Muscle of leg (tissue), 11 donors: Measurements from ENCODE around the gene COA7. TPM values are rescaled to one million over a fixed set of nuclear protein-coding genes. Genes with fewer than 3 reads are reported as not detected.
"Not testable (repeated sequence)": the region's sequence is repeated elsewhere in the genome, so short reads cannot be mapped to it uniquely, and the experiment has no call there.

Experiments used
- DNase-seq: peaks from one replicate; pipeline ENCODE4 v3.0.0; 2013
- H3K27ac ChIP-seq: one replicate; pipeline ENCODE4 v1.5.1; 2013; ENCODE audit warnings: mild to moderate bottlenecking, low read length, control low read depth
- H3K27me3 ChIP-seq: one replicate; pipeline ENCODE4 v1.6.1; 2013; ENCODE audit warnings: low read length; ENCODE audit not compliant: control insufficient read depth, insufficient read depth
- H3K36me3 ChIP-seq: one replicate; pipeline ENCODE4 v1.6.1; 2013; ENCODE audit warnings: low read length; ENCODE audit not compliant: control insufficient read depth, insufficient read depth
- H3K4me1 ChIP-seq: one replicate; pipeline ENCODE4 v1.6.1; 2013; ENCODE audit warnings: low read length; ENCODE audit not compliant: control insufficient read depth, insufficient read depth
- H3K4me3 ChIP-seq: one replicate; pipeline ENCODE4 v1.5.1; 2013; ENCODE audit warnings: low read length, control low read depth
- H3K9me3 ChIP-seq: replicated peaks from 2 replicates; pipeline ENCODE4 v1.6.1; 2013; ENCODE audit warnings: low read depth, low read length; ENCODE audit not compliant: control insufficient read depth
- WGBS: methylation state at CpG from one replicate; pipeline ENCODE4 v1.1.5; 2013; ENCODE audit warnings: missing lambda C conversion rate; ENCODE audit not compliant: insufficient coverage; 5-methylcytosine and 5-hydroxymethylcytosine counted together
- polyA plus RNA-seq, 8 donors: library from polyadenylated mRNA; unstranded; fragments of 120-200 nt; gene quantifications; one replicate each; pipeline versions ENCODE4 v1.2.1 to v1.2.3, GENCODE V29; 2013; ENCODE audit warnings: inconsistent platforms in 1 of 8, low replicate concordance in 1 of 8; ENCODE audit not compliant: insufficient read length in 8 of 8, insufficient read depth in 1 of 8
- total RNA-seq: library from RNA; stranded (reverse); fragments of 120-200 nt; gene quantifications from one replicate; pipeline ENCODE4 v1.2.4, GENCODE V29; 2013

COA7 gene
- total and polyA plus RNA-seq, 9 donors = 8.7 to 18.8 (median 14.9) TPM

- H3K36me3 ChIP-seq = no peaks in the 10 kb centered on the region
- no peak overlapping the region for H3K4me3 ChIP-seq
- H3K4me1 ChIP-seq = peaks cover 5% of the 10 kb centered on the region
- WGBS = 80% methylated on average over 10 of the region's 18 CpGs
- no peak overlapping the region for H3K27ac ChIP-seq
- no peak for DNase-seq
- H3K27me3 ChIP-seq = no peaks in the 10 kb centered on the region
- no peaks in the 10 kb centered on the region for H3K9me3 ChIP-seq
Measured at GRCh38 chr1:52706941-52707926, 9.1 kb upstream of the COA7 start.

GRCh38 chr1:52706136-52706670, 8.1 kb upstream of the COA7 start:
- Histone ChIP-seq H3K4me1 (peaks cover 5% of the 10 kb centered on the region), H3K9me3 (no peaks in the 10 kb centered on the region), H3K36me3 (no peaks in the 10 kb centered on the region), H3K27ac (no peak overlapping the region), H3K27me3 (no peaks in the 10 kb centered on the region), H3K4me3 (no peak overlapping the region)
- 85% methylated on average over 2 of the region's 6 CpGs for WGBS
- no peak for DNase-seq

- Histone ChIP-seq H3K27ac (peak overlapping the region; percentile 88), H3K27me3 (no peaks in the 10 kb centered on the region), H3K4me1 (peaks cover 10% of the 10 kb centered on the region), H3K4me3 (peak overlapping the region; percentile 51), H3K9me3 (no peaks in the 10 kb centered on the region), H3K36me3 (no peaks in the 10 kb centered on the region)
- peak; percentile 95 for DNase-seq
- WGBS = 0% methylated on average over 21 of the region's 35 CpGs
Measured at GRCh38 chr1:52702886-52703787, 5.0 kb upstream of the COA7 start.

GRCh38 chr1:52695627-52696026, 2.5 kb downstream of the COA7 start:
- WGBS = 91% methylated on average over 6 of the region's 7 CpGs
- no peaks in the 10 kb centered on the region for H3K9me3 ChIP-seq
- H3K36me3 ChIP-seq = peaks cover 26% of the 10 kb centered on the region
- no peak overlapping the region for H3K4me3 ChIP-seq
- H3K27ac ChIP-seq = no peak overlapping the region
- peaks cover 11% of the 10 kb centered on the region for H3K4me1 ChIP-seq
- H3K27me3 ChIP-seq = no peaks in the 10 kb centered on the region
- DNase-seq = no peak

GRCh38 chr1:52693843-52694242, 4.3 kb downstream of the COA7 start:
- no peak overlapping the region for H3K27ac ChIP-seq
- peaks cover 32% of the 10 kb centered on the region for H3K36me3 ChIP-seq
- peaks cover 11% of the 10 kb centered on the region for H3K4me1 ChIP-seq
- no peaks in the 10 kb centered on the region for H3K9me3 ChIP-seq
- H3K4me3 ChIP-seq = no peak overlapping the region
- WGBS = 100% methylated on average over 1 of the region's 1 CpG
- DNase-seq = no peak
- H3K27me3 ChIP-seq = no peaks in the 10 kb centered on the region

GRCh38 chr1:52693351-52693750, 4.8 kb downstream of the COA7 start:
- H3K27ac ChIP-seq, H3K9me3 ChIP-seq, H3K27me3 ChIP-seq, DNase-seq, H3K4me1 ChIP-seq, H3K4me3 ChIP-seq: not testable (repeated sequence)
- WGBS = 100% methylated on average over 2 of the region's 10 CpGs
- peaks cover 35% of the 10 kb centered on the region for H3K36me3 ChIP-seq

GRCh38 chr1:52692697-52693096, 5.5 kb downstream of the COA7 start:
- no peaks in the 10 kb centered on the region for H3K9me3 ChIP-seq
- 80% methylated on average over 1 of the region's 4 CpGs for WGBS
- H3K27me3 ChIP-seq = no peaks in the 10 kb centered on the region
- no peak overlapping the region for H3K4me3 ChIP-seq
- H3K27ac ChIP-seq = no peak overlapping the region
- DNase-seq = no peak
- H3K36me3 ChIP-seq = peaks cover 41% of the 10 kb centered on the region
- H3K4me1 ChIP-seq = peaks cover 4% of the 10 kb centered on the region

GRCh38 chr1:52691821-52692220, 6.3 kb downstream of the COA7 start:
- H3K9me3 ChIP-seq = peaks cover under 1% of the 10 kb centered on the region
- H3K36me3 ChIP-seq = peaks cover 50% of the 10 kb centered on the region
- H3K27me3 ChIP-seq = no peaks in the 10 kb centered on the region
- DNase-seq = no peak
- H3K4me3 ChIP-seq = no peak overlapping the region
- WGBS = 91% methylated on average over 3 of the region's 3 CpGs
- H3K27ac ChIP-seq = no peak overlapping the region
- no peaks in the 10 kb centered on the region for H3K4me1 ChIP-seq

GRCh38 chr1:52686830-52687229, 11.3 kb downstream of the COA7 start:
- no peak overlapping the region for H3K27ac ChIP-seq
- peaks cover 2% of the 10 kb centered on the region for H3K4me1 ChIP-seq
- H3K4me3 ChIP-seq = no peak overlapping the region
- DNase-seq = no peak
- H3K36me3 ChIP-seq = peaks cover 36% of the 10 kb centered on the region
- H3K27me3 ChIP-seq = no peaks in the 10 kb centered on the region
- WGBS = 100% methylated on average over 2 of the region's 5 CpGs
- peaks cover 3% of the 10 kb centered on the region for H3K9me3 ChIP-seq
